IPS-15b (cell line): ENCODE data around the gene BRINP1.

Source experiments
- H3K27me3 ChIP-seq: one replicate; pipeline ENCODE4 v1.6.1; 2013; ENCODE audit warnings: low read length; ENCODE audit not compliant: control insufficient read depth, insufficient read depth
- H3K36me3 ChIP-seq: one replicate; pipeline ENCODE4 v1.6.1; 2013; ENCODE audit warnings: low read length; ENCODE audit not compliant: control insufficient read depth, insufficient read depth
- H3K4me1 ChIP-seq: one replicate; pipeline ENCODE4 v1.6.1; 2013; ENCODE audit warnings: mild to moderate bottlenecking, low read length; ENCODE audit not compliant: control insufficient read depth, insufficient read depth
- H3K4me3 ChIP-seq: one replicate; pipeline ENCODE4 v1.5.1; 2013; ENCODE audit warnings: low read depth, low read length
- H3K9ac ChIP-seq: one replicate; pipeline ENCODE4 v1.6.1; 2013; ENCODE audit warnings: low read depth, mild to moderate bottlenecking, low read length
- H3K9me3 ChIP-seq: one replicate; pipeline ENCODE4 v1.6.1; 2013; ENCODE audit warnings: mild to moderate bottlenecking, low read length; ENCODE audit not compliant: control insufficient read depth, insufficient read depth

Gene BRINP1

DNA sequence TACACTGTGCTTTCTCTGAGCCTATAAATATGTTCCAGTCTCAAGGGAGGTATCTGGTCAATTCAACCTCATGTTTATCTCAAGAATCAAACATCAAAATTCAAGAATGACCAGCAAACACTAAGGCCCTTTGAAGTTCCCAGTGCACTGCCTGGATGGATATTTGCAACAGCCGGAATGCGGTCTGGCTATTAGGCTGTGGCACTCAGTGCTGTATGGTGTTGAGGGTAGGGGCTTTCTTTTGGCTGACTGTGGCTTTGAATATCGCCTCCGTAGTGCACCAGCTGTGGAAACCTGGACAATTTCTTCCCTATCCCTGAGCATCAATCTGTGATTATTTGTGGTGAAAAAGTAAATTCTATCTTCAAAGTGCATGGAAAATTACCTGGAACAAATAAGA is 220.4 kb downstream of the BRINP1 start:
- H3K9ac ChIP-seq, result no peak overlapping the region
- H3K4me3 ChIP-seq, result no peak overlapping the region
- H3K27me3 ChIP-seq, result no peaks in the 10 kb centered on the region
- H3K4me1 ChIP-seq, result peaks cover 2% of the 10 kb centered on the region
- H3K9me3 ChIP-seq, result no peaks in the 10 kb centered on the region
- H3K36me3 ChIP-seq, result no peaks in the 10 kb centered on the region

DNA sequence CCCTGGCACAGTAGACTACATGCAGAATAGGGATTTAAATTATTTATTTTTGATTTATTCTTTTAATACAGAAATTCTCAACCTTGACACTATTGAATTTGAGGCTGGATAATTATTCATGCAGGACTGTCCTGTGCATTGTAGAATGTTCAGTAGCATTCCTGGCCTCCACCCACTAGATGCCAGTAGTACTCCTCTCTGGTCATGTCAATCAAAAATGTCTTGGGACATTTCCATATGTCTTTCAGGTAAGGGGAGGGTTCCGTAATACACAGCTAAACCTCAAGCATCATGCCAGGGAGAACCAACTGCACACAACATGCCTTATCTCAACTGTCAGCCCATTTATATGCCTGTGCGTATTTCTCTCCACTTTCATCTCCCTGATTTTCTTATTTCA is 231.8 kb downstream of the BRINP1 start:
- no peaks in the 10 kb centered on the region for H3K36me3 ChIP-seq
- no peaks in the 10 kb centered on the region for H3K27me3 ChIP-seq
- no peak overlapping the region for H3K4me3 ChIP-seq
- no peaks in the 10 kb centered on the region for H3K4me1 ChIP-seq
- H3K9ac ChIP-seq, result no peak overlapping the region
- H3K9me3 ChIP-seq, result no peaks in the 10 kb centered on the region

DNA sequence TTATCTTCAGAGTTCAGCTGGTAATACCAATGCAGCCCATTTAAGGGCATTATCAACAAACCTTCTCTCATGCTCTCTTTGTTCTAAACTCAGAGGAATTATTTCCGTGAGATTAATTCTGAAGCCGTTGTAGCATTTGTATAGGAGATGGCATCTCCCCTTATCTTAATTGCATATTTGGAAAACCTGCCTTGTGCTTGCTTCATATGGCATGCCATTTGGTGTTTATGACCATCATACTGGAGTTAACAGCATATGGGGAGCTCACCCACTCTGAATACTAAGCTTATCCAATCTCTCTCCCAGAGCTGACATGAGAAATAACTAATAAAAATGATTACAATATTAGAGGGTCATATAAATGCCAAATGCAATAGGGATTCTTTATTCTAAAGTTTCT is 243.2 kb downstream of the BRINP1 start:
- H3K9me3 ChIP-seq, result no peaks in the 10 kb centered on the region

DNA sequence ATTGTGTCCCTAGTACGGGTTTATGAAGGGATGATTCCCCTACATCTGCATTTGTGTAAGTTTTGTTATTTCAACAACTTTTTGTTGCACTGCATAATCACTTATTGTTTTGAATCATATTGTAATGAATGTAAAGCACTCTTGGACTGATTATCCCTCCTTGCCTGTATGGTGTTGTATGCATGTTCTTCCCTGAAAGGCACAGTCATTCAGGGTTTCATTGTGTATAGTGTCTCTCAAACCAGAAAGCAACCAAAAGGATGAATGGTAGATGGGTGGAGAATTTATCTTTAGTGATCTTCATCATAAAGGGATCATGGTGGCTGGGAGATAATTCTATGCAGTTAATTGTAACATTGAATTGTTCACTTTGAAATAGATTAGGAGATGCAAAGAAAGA is 247.3 kb downstream of the BRINP1 start:
- H3K36me3 ChIP-seq, result no peaks in the 10 kb centered on the region
- no peak overlapping the region for H3K9ac ChIP-seq
- H3K4me1 ChIP-seq, result no peaks in the 10 kb centered on the region
- no peaks in the 10 kb centered on the region for H3K27me3 ChIP-seq
- H3K9me3 ChIP-seq, result no peaks in the 10 kb centered on the region
- no peak overlapping the region for H3K4me3 ChIP-seq

More for the DNA sequence above, 243.2 kb downstream of the BRINP1 start:
- H3K9ac ChIP-seq, result no peak overlapping the region
- no peaks in the 10 kb centered on the region for H3K27me3 ChIP-seq
- no peaks in the 10 kb centered on the region for H3K36me3 ChIP-seq
- H3K4me1 ChIP-seq, result no peaks in the 10 kb centered on the region
- H3K4me3 ChIP-seq, result no peak overlapping the region

DNA sequence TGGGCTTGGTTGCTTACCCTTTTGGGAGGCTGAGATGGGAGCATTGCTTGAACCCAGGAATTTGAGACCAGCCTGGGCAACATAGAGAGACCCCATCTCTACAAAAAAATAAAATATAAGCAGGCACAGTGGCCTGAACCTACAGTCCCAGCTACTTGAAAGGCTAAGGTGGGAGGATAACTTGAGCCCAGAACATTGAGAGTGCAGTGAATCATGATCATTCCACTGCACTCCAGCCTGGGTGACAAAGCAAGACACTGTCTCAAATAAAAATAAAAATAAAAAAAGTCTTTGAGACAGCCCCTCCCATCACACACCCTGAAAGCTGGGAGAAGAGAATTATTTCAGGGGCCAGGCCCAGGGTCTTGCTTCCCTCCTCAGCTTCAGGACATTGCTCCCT is 251.8 kb downstream of the BRINP1 start:
- H3K9me3 ChIP-seq, result no peaks in the 10 kb centered on the region
- peaks cover 8% of the 10 kb centered on the region for H3K4me1 ChIP-seq
- no peak overlapping the region for H3K9ac ChIP-seq
- no peaks in the 10 kb centered on the region for H3K27me3 ChIP-seq
- no peak overlapping the region for H3K4me3 ChIP-seq
- no peaks in the 10 kb centered on the region for H3K36me3 ChIP-seq
